ENCODE results near the gene PRPF40A.
"Not testable (repeated sequence)": the region's sequence is repeated elsewhere in the genome, so short reads cannot be mapped to it uniquely, and the experiment has no call there.

The PRPF40A gene

DNA sequence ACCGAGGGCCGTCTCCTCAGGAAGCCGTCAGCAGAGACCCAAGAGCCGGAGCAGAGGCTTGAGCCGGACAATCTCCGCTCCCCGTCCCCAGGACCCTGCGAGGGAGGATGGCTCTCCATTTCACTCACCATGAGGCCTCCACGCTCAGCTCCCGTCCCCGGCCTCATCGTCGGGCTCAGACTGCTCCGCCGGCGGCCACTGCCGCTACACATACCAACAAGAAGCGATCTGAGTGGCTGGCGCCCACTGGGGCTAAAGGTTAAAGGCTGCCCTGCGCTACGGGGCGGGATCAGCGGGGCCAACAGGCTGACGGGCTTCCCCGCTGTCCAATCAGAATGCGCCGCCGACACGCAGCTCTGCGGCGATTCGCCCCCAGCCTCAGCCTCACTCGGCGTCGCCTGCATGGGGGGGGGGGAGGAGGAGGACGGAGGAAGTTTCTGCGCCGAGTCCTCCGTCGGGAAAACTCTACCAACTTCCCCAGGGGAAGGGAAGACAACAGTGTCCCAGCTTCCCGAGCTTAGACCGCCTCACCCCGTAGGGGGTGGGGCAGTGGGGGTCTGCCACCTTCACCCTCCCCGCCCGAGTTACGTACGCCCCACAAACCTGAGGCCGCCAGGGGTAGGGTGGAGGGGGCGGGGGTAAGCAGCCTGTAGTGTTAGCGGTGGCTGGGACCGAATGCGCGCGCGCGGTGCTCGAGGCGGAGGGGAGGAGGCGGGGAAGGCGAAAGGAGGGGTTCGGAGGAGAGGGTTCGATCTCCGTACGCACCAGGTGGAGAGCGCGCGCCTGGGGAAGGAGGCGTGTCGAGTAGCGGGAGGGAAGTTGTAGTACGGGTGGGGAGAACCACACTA is at the start of gene PRPF40A:
TSS of gene PRPF40A (minus strand) at position 234 of the 848 bp plus-strand sequence. CDS start at position 212, 22 bp downstream.
- DNase-seq (ENCODE audit: low read depth): peak; percentile 96

- DNase-seq (ENCODE audit: low read depth): no peak
Observed at GRCh38 chr2:152766928-152767327, 49.7 kb upstream of the PRPF40A start.

GRCh38 chr2:152763651-152764050 is 46.4 kb upstream of the PRPF40A start:
- DNase-seq (ENCODE audit: low read depth): no peak

GRCh38 chr2:152763208-152763607 is 45.9 kb upstream of the PRPF40A start:
- DNase-seq (ENCODE audit: low read depth): not testable (repeated sequence)

DNA sequence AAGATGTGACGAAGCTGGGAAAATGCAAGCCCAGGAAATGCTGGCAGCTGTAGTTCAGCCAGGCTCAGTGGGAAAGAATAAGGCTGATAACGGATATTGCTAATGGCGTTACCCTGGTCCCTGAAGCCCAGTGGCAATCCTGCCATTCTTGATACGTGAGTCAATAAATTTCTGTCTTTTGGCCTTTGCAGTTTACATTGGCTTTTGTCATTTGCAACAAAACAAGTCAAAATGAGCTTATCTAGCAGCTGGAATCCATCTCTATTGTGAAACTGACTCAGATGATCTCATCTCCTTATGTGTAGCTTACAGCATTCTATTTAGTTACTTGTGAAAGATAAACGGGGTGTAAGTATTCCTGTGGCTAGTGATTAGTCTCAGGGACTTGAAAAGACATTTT is 44.9 kb upstream of the PRPF40A start:
- DNase-seq (ENCODE audit: low read depth): peak; percentile 62

- DNase-seq (ENCODE audit: low read depth): no peak
Observed at GRCh38 chr2:152761214-152761613, 44.0 kb upstream of the PRPF40A start.

- DNase-seq (ENCODE audit: low read depth): no peak
Observed at GRCh38 chr2:152759290-152760072, 42.2 kb upstream of the PRPF40A start.

GRCh38 chr2:152755029-152755428 is 37.8 kb upstream of the PRPF40A start:
- no peak for DNase-seq (ENCODE audit: low read depth)

GRCh38 chr2:152747751-152748150 is 30.5 kb upstream of the PRPF40A start:
- DNase-seq (ENCODE audit: low read depth): not testable (repeated sequence)

DNA sequence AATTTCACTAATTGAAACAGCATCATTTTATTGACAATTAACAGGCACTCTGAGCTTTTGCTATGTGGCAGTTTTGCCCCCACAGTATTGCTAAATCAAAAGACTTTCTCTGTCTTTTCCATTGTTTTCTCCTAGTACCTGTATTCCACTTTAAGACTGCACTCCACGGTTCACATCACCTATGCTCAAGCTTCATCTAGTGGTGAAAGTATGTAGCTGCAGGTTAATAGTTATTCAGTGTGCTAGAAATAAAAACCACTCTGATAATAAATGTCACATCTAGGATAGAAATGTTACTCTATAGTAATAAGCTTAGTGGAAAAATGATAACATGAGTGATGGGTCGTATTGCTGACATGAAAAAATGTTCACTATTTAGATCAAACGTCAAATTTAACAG is 25.7 kb upstream of the PRPF40A start:
- no peak for DNase-seq (ENCODE audit: low read depth)

DNA sequence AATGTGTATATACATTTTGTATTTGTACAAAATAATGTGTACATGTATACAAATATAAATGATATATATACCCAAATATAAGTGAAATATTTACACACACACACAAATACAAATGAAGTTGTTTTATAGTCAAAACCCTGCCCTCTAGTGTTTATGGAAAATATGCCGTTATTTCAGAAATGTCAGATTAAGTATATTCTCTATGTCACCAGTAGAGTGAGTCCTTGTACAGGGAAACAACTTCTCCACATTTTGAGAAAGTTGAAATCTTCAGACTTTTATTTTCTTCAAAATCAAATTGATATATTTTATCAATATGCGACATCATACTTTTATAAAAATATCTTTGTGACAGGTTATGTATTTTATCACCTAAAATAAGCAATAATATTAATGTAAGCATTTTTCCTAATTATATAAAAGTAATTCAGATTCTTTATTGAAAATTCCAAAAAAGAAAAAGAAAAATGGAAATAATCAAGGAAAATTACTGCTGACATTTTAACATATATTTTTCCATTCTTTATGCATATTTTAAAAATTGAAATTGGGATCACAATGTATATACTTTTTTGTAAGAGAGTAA is 23.6 kb upstream of the PRPF40A start:
- peak; percentile 28 for DNase-seq (ENCODE audit: low read depth)

GRCh38 chr2:152739705-152740104 is 22.4 kb upstream of the PRPF40A start:
- DNase-seq (ENCODE audit: low read depth): not testable (repeated sequence)

GRCh38 chr2:152738438-152738837 is 21.2 kb upstream of the PRPF40A start:
- no peak for DNase-seq (ENCODE audit: low read depth)

DNA sequence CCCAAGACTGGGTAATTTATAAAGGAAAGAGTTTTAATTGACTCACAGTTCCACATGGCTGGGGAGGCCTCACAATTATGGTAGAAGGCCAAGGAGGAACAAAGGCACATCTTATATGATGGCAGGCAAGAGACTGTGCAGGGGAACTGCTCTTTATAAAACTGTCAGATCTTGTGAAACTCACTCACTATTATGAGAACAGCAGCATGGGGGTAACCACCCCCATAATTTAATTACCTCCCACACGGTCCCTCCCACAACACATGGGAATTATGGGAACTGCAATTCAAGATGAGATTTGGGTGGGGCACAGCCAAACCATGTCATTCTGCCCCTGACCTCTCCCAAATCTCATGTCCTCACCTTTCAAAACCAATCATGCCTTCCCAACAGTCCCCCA is 20.2 kb upstream of the PRPF40A start:
- DNase-seq (ENCODE audit: low read depth): not testable (repeated sequence)

DNA sequence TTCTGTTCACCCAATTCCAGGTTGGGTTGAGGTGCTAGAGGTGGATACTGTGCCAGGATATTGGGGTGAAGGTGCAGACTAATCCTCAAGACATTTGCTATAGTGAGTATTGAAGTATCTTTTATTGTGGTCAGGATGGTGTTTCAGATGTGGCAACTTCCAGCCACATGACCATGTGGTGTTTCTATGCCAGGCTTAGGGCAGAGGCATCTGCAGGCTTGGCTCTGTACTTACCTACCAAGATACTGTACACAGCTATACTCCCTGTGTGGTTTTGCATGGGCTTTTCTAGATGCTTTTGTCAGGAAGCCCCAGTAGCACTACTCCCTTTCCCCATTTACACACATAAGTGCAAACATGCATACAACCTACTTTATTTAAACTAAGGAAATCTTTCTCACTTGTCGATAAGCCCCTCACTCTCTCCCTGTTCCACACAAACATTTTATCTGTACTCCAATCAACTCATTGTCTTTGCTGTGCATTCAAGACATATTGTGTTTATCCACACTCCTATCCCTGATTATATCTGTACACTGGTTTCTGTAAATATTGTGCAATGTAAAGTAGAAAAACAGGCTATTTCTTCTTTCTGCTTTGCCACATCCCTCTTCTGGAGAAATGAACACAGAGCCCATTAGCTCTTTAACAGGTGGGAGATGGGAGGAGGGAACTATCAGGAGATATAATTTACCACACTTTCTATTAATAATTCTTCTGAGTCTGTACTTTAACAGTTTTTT is 13.5 kb upstream of the PRPF40A start:
- DNase-seq (ENCODE audit: low read depth): no peak

DNA sequence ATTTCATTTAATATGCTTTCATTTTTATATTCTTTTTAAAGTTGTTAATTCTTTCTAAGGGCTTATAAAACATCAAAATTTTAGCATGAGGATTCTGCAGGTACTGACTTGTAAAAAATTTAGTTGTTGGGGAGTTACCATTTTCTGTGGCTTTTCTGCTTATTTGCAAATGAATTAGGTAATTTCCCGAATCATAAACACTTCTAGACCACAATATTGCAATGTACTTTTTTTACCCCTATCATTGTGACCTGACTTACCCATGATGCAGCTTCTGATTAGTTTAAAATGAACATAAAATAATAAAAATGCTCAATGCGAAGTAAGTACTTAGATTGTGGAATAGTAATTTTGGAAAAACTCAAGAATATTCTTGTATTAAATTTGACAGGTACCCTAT is 12.6 kb upstream of the PRPF40A start:
- no peak for DNase-seq (ENCODE audit: low read depth)

- no peak for DNase-seq (ENCODE audit: low read depth)
Observed at GRCh38 chr2:152723918-152724317, 6.7 kb upstream of the PRPF40A start.

GRCh38 chr2:152722639-152723038 is 5.4 kb upstream of the PRPF40A start:
- DNase-seq (ENCODE audit: low read depth): not testable (repeated sequence)

DNA sequence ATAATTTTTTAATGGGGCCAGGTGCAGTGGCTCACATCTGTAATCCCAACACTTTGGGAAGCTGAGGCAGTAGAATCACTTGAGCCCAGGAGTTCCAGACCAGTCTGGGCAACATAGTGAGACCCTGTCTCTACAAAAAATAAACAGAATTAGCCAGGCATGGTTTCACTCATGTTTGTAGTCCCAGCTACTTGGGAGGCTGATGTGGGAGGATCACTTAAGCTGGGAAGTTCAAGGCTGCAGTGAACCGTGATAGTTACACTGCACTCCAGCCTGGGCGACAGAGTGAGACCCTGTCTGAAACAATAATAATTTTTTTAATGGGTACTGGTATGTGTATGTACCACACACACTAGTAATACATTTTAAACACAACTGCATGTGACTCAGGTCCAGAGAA is 3.5 kb upstream of the PRPF40A start:
- no peak for DNase-seq (ENCODE audit: low read depth)

DNA sequence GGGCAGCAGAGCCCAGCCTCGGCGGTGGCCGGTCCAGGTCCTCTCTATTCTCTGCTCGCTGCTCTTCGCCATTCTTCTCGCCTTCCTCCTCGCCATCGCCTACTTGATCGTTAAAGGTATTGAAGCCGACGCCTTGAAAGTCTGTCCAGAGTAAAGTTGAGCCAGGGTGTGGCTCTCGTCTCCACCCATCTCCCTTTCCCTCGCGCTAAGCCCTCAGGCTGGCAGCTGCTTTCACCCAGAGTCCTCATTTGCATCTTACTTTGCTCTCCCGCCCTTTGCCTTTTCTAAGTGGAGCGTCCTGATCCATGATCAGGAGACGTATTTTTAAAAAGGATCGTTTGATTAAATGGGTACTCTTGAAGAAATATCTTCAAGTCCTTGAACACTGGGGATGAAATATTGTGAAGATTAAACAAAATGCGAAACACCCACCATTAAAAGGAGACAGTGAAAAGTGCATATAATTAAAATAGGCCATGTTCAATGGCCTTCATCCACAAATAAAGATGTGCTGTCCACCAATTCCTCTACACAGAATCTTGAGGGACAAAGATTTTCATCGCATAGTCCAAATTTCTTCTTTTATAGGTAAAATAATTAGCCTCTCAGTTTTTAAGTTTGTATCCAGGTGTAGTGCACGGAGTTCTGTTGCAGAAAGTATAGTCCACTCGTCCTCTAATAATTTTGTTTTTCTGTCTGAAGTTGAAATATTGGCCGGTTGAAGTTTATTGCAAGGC is 1.8 kb upstream of the PRPF40A start:
- DNase-seq (ENCODE audit: low read depth): no peak

All from GM04504 (cell line).